ENCODE measurements around the gene AICDA. TPM values are rescaled to one million over a fixed set of nuclear protein-coding genes. Genes with fewer than 3 reads are reported as not detected.

The AICDA gene
- total RNA-seq, 1 donor from 2014 or later: not detected

DNA sequence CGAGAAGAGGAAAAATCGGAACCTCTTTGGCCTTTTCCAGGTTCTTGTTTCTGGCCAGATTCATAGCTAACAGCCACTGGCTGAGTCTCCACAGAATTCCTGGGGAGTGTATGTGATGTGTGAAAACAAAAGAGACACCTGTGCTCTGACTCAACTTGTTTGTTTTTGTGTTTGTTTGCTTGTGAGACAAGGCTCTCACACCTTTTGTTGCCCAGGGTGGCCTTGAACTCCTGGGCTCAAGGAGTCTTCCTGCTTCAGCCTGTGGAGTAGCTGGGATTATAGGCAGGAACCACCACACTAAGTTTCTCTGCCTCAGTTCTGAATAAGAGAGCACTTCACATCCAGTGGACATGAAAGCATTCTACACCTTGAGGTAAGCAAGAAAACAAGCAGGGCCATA, 27.3 kb upstream of the AICDA start:
- Histone ChIP-seq H3K27ac (no peak overlapping the region), H3K4me3 (no peak overlapping the region), H4K20me1 (ENCODE audit: low read depth) (no peaks in the 10 kb centered on the region), H3K9me3 (ENCODE audit: low read depth) (no peaks in the 10 kb centered on the region), H2AFZ (replicated peaks) (no peak overlapping the region), H3K9ac (no peak overlapping the region), H3K4me1 (peaks cover 4% of the 10 kb centered on the region), H3K4me2 (no peak overlapping the region), H3K79me2 (ENCODE audit: low read depth) (no peaks in the 10 kb centered on the region), H3K27me3 (no peaks in the 10 kb centered on the region), H3F3A (ENCODE audit: low read depth) (peaks cover 5% of the 10 kb centered on the region), H3K36me3 (no peaks in the 10 kb centered on the region)
- H3K27me3 Mint-ChIP-seq (ENCODE audit: insufficient read depth, low read depth): peaks cover 2% of the 10 kb centered on the region
- DNase-seq (ENCODE audit: low spot score): no peak
- H3K4me1 Mint-ChIP-seq: peaks cover 2% of the 10 kb centered on the region
- TF ChIP-seq EZH2phosphoT487 (IDR thresholded peaks at IDR 0.05): no peak
- TF ChIP-seq EZH2 (IDR thresholded peaks at IDR 0.05): no peak
- TF ChIP-seq, protein P1, sequence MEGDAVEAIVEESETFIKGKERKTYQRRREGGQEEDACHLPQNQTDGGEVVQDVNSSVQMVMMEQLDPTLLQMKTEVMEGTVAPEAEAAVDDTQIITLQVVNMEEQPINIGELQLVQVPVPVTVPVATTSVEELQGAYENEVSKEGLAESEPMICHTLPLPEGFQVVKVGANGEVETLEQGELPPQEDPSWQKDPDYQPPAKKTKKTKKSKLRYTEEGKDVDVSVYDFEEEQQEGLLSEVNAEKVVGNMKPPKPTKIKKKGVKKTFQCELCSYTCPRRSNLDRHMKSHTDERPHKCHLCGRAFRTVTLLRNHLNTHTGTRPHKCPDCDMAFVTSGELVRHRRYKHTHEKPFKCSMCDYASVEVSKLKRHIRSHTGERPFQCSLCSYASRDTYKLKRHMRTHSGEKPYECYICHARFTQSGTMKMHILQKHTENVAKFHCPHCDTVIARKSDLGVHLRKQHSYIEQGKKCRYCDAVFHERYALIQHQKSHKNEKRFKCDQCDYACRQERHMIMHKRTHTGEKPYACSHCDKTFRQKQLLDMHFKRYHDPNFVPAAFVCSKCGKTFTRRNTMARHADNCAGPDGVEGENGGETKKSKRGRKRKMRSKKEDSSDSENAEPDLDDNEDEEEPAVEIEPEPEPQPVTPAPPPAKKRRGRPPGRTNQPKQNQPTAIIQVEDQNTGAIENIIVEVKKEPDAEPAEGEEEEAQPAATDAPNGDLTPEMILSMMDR (IDR thresholded peaks at IDR 0.05): no peak
- no peak overlapping the region for H3K4me3 Mint-ChIP-seq
- no peaks in the 10 kb centered on the region for H3K9me3 Mint-ChIP-seq
- H3K36me3 Mint-ChIP-seq: no peaks in the 10 kb centered on the region
- H3K27ac Mint-ChIP-seq: peak overlapping the region; percentile 46

DNA sequence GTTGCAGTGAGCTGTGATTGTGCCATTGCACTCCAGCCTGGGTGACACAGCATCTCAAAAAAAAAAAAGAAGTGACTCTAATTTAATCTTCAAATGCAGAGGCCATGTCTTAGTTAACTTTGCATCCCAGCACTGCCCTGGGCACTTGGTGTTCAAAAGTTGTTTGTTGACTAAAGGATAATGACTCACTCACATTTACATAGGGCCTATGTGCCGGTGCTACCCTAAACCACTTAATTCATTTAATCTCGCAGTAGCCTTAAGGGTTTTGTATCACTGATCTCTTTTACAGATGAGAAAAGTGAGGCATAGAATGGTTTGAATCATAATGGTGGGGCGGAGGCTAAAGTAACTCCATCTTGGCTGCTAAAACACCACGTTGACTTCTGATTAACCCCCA, 26.3 kb upstream of the AICDA start:
- no peak overlapping the region for H3K4me3 Mint-ChIP-seq
- TF ChIP-seq, protein P1 (IDR thresholded peaks at IDR 0.05): no peak
- TF ChIP-seq EZH2phosphoT487 (IDR thresholded peaks at IDR 0.05) (no peak), EZH2 (IDR thresholded peaks at IDR 0.05) (no peak)
- no peak overlapping the region for H2AFZ ChIP-seq (replicated peaks)
- H3K36me3 Mint-ChIP-seq: no peaks in the 10 kb centered on the region
- H4K20me1 ChIP-seq (ENCODE audit: low read depth): no peaks in the 10 kb centered on the region
- H3K27ac Mint-ChIP-seq: no peak overlapping the region
- H3K27me3 Mint-ChIP-seq (ENCODE audit: insufficient read depth, low read depth): peaks cover 2% of the 10 kb centered on the region
- H3F3A ChIP-seq (ENCODE audit: low read depth): peaks cover 5% of the 10 kb centered on the region
- DNase-seq (ENCODE audit: low spot score): no peak
- no peak overlapping the region for H3K4me3 ChIP-seq
- peaks cover 2% of the 10 kb centered on the region for H3K4me1 Mint-ChIP-seq
- H3K9ac ChIP-seq: no peak overlapping the region
- H3K36me3 ChIP-seq: no peaks in the 10 kb centered on the region
- no peaks in the 10 kb centered on the region for H3K9me3 ChIP-seq (ENCODE audit: low read depth)
- H3K4me2 ChIP-seq: no peak overlapping the region
- no peaks in the 10 kb centered on the region for H3K79me2 ChIP-seq (ENCODE audit: low read depth)
- H3K9me3 Mint-ChIP-seq: peaks cover 5% of the 10 kb centered on the region
- no peaks in the 10 kb centered on the region for H3K27me3 ChIP-seq
- H3K27ac ChIP-seq: no peak overlapping the region
- peaks cover 4% of the 10 kb centered on the region for H3K4me1 ChIP-seq

DNA sequence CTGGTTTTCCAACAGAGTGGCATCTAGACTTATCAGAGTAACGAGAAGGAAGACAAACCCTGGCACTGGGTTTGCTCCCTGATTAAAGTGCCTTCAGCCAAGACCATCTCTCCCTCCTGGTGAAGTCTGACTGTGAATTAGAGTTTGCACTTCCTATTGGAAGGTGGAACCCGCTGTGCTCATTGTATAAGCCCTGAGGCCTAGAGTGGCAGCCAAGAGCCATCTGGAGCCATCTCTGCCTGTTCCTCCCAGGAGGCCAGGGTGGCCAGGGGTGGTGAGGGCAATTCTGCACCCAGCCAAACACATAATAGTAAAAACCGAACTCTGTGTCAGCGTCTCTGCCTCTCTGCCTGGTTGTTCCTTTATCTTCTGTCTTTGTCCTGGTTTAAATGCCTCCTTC, 25.0 kb upstream of the AICDA start:
- H3K4me2 ChIP-seq: no peak overlapping the region
- no peak for DNase-seq (ENCODE audit: low spot score)
- H3K27me3 ChIP-seq: no peaks in the 10 kb centered on the region
- no peak overlapping the region for H3K4me3 ChIP-seq
- H3K4me3 Mint-ChIP-seq: no peak overlapping the region
- no peak overlapping the region for H3K27ac ChIP-seq
- no peak overlapping the region for H3K27ac Mint-ChIP-seq
- peaks cover 4% of the 10 kb centered on the region for H3K4me1 ChIP-seq
- H2AFZ ChIP-seq (replicated peaks): no peak overlapping the region
- no peaks in the 10 kb centered on the region for H3K36me3 Mint-ChIP-seq
- H3K9ac ChIP-seq: no peak overlapping the region
- no peaks in the 10 kb centered on the region for H3K36me3 ChIP-seq
- peaks cover 2% of the 10 kb centered on the region for H3K27me3 Mint-ChIP-seq (ENCODE audit: insufficient read depth, low read depth)
- no peaks in the 10 kb centered on the region for H3K79me2 ChIP-seq (ENCODE audit: low read depth)
- H3F3A ChIP-seq (ENCODE audit: low read depth): peaks cover 5% of the 10 kb centered on the region
- TF ChIP-seq EZH2 (IDR thresholded peaks at IDR 0.05) (no peak), EZH2phosphoT487 (IDR thresholded peaks at IDR 0.05) (no peak)
- TF ChIP-seq, protein P1 (IDR thresholded peaks at IDR 0.05): no peak
- peaks cover 2% of the 10 kb centered on the region for H3K4me1 Mint-ChIP-seq
- no peaks in the 10 kb centered on the region for H4K20me1 ChIP-seq (ENCODE audit: low read depth)
- H3K9me3 ChIP-seq (ENCODE audit: low read depth): no peaks in the 10 kb centered on the region
- peaks cover 5% of the 10 kb centered on the region for H3K9me3 Mint-ChIP-seq
